Neural progenitor cell (in vitro differentiated cells): Measurements from ENCODE around the gene AGBL4.

Source experiments
- CTCF ChIP-seq: fragments of 200-600 bp; sonication (generic); IDR thresholded peaks from 2 replicates; pipeline ENCODE4 v1.5.1; 2017; ENCODE audit warnings: antibody characterized with exemption, mild to moderate bottlenecking
- EZH2 ChIP-seq: fragments of 200-600 bp; sonication (generic); IDR thresholded peaks from 2 replicates; pipeline ENCODE4 v1.6.1; 2017; ENCODE audit warnings: antibody characterized with exemption, mild to moderate bottlenecking, moderate library complexity
- EZH2phosphoT487 ChIP-seq: fragments of 200-600 bp; sonication (generic); IDR thresholded peaks from 2 replicates; pipeline ENCODE4 v1.6.1; 2017; ENCODE audit warnings: antibody characterized with exemption

- no peak for TF ChIP-seq CTCF
- TF ChIP-seq EZH2phosphoT487 = no peak
- TF ChIP-seq EZH2 = no peak
Measured at GRCh38 chr1:48882020-48882419, 1141.7 kb downstream of the AGBL4 start.
